ENCODE results near the gene SSH2. TPM values are rescaled to one million over a fixed set of nuclear protein-coding genes. Genes with fewer than 3 reads are reported as not detected.

Gene SSH2
- total and polyA plus RNA-seq, 3 donors from 2014 or later = 31.0 to 62.3 (median 37.4) TPM

DNA sequence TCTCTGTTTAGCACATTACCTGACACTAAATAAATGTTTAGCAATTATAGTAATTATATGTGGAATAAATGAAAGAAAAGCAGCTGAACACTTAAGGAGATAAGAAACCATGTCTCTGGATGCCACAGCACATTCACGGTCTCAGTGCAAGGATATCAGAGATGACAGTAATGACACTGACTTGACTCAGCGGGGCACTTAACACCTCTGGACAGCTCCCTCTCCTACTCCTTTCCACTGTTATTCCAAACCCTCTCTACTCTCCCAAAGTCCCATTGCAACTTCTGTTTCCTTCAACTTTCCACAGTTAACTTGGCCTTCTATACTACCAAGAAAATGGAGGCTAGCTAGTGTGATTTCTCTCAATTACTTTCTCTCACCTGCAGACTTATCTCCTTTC lies 214.3 kb downstream of the SSH2 start:
- H3K27me3 ChIP-seq = no peaks in the 10 kb centered on the region
- H3K4me3 ChIP-seq = no peak overlapping the region
- DNase-seq = no peak
- intact Hi-C loops (cut with DNase I; ENCODE audit: low total_unique reads) = no loop called here
- 88 to 95% methylated on average over 2 of the region's 2 CpGs for WGBS, 2 donors
- TF ChIP-seq CTCF (IDR thresholded peaks at IDR 0.05) (no peak), POLR2A (IDR thresholded peaks at IDR 0.05) (no peak)
- no peaks in the 10 kb centered on the region for H3K4me1 ChIP-seq
- no peaks in the 10 kb centered on the region for H3K36me3 ChIP-seq (ENCODE audit: low read depth, missing control alignments)
- no peak overlapping the region for H3K27ac ChIP-seq
- H3K9me3 ChIP-seq = no peaks in the 10 kb centered on the region

DNA sequence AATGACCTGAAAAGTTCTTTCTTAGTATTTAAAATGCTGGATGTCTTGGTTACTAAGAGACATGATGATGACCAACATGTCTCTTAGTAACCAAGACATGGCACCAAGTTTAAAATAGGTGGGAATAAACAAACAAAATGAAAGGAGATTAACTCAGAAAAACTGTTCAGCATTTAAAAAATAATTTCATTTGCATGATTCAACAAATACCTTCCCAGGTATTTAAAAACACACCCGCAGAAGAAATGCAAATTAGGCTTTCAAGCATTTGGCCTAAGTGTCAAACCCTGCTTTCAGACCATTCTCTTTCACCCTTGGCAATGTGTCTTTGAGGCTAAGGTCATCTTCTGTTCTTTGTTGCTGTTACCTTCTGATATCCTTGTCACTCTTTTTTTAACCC lies 215.9 kb downstream of the SSH2 start:
- H3K27me3 ChIP-seq = no peaks in the 10 kb centered on the region
- intact Hi-C loops (cut with DNase I; ENCODE audit: low total_unique reads) = no loop called here
- no peak overlapping the region for H3K27ac ChIP-seq
- H3K4me1 ChIP-seq = peaks cover 6% of the 10 kb centered on the region
- no peak for DNase-seq
- WGBS, 2 donors = 91 to 92% methylated on average over 1 of the region's 1 CpG
- no peaks in the 10 kb centered on the region for H3K36me3 ChIP-seq (ENCODE audit: low read depth, missing control alignments)
- H3K4me3 ChIP-seq = no peak overlapping the region
- TF ChIP-seq POLR2A (IDR thresholded peaks at IDR 0.05) (no peak), CTCF (IDR thresholded peaks at IDR 0.05) (no peak)
- no peaks in the 10 kb centered on the region for H3K9me3 ChIP-seq

- Histone ChIP-seq H3K27me3 (no peaks in the 10 kb centered on the region), H3K4me3 (no peak overlapping the region), H3K9me3 (no peaks in the 10 kb centered on the region), H3K4me1 (peaks cover 6% of the 10 kb centered on the region), H3K36me3 (ENCODE audit: low read depth, missing control alignments) (no peaks in the 10 kb centered on the region), H3K27ac (no peak overlapping the region)
- DNase-seq = no peak
- intact Hi-C loops (cut with DNase I; ENCODE audit: low total_unique reads) = no loop called here
- no peak for TF ChIP-seq CTCF (IDR thresholded peaks at IDR 0.05)
- no peak for TF ChIP-seq POLR2A (IDR thresholded peaks at IDR 0.05)
Measured at GRCh38 chr17:29713626-29714025, 216.4 kb downstream of the SSH2 start.

DNA sequence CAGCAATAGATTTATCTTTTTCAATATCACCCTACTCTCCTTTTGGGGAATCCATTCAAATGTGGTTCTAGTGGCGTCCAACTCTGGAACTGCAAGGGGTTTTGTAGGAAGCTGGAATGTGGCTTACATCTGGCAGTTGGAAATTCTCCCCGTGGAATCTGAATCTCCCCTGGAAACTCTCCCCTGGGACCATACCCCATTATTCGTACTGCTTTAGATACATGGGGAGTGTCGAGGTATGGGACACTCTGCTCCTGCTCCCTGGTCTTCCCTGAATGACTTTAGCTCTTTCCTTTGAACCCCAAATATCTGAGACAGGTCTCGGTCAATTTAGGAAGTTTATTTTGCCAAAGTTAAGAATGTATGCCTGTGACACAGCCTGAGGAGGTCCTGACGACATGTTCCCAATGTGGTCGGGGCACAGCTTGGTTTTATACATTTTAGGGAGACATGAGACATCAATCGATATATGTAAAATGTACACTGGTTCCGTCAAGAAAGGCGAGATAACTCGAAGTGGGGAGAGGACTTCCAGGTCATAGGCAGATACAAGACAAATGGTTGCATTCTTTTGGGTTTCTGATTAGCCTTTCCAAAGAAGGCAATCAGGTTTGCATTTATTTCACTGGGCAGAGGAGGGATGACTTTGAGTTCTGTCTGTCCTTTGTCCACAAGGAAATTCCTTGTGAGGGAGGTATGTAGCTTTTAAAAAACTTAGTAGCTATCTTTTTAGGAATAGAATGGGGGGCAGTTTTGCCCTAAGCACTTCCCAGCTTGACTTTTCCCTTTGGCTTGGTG lies 218.2 kb downstream of the SSH2 start:
- Histone ChIP-seq H3K9me3 (no peaks in the 10 kb centered on the region), H3K4me3 (no peak overlapping the region), H3K36me3 (ENCODE audit: low read depth, missing control alignments) (no peaks in the 10 kb centered on the region), H3K27me3 (no peaks in the 10 kb centered on the region), H3K27ac (no peak overlapping the region), H3K4me1 (peaks cover 6% of the 10 kb centered on the region)
- intact Hi-C loops (cut with DNase I; ENCODE audit: low total_unique reads) = no loop called here
- WGBS, 2 donors = 77 to 81% methylated on average over 11 of the region's 11 CpGs
- DNase-seq = no peak
- TF ChIP-seq CTCF (IDR thresholded peaks at IDR 0.05) (no peak), POLR2A (IDR thresholded peaks at IDR 0.05) (no peak)

DNA sequence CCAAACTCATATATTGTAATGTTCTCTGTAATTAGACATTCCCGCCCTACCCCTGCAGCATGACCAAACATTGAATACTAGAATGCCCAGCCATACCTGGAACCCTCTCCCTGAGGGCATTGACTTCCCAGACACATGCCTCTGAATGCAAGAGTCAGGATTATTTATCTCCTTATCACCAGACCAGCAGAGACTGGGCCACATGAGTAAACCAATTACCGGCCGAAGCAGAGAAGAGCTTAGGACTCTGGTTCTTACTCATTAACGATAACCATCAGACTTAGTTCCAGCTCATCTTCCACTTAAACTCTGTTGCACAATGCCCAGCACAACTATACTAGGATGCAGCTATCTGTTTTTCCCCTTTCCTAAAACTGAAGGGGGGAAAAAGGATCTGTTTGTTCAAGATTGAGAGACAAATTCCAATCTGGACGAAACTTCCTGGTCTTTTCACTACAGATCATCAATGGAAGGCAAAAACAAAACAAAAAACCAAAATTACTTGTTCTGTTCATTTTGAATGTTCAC lies 219.1 kb downstream of the SSH2 start:
- intact Hi-C loops (cut with DNase I; ENCODE audit: low total_unique reads) = no loop called here
- 93 to 95% methylated on average over 5 of the region's 5 CpGs for WGBS, 2 donors
- TF ChIP-seq POLR2A (IDR thresholded peaks at IDR 0.05) (no peak), CTCF (IDR thresholded peaks at IDR 0.05) (no peak)
- Histone ChIP-seq H3K27ac (no peak overlapping the region), H3K27me3 (no peaks in the 10 kb centered on the region), H3K9me3 (no peaks in the 10 kb centered on the region), H3K4me1 (peaks cover 6% of the 10 kb centered on the region), H3K36me3 (ENCODE audit: low read depth, missing control alignments) (no peaks in the 10 kb centered on the region), H3K4me3 (no peak overlapping the region)
- DNase-seq = no peak
